Retina (tissue), 1 donor: ENCODE results near the gene TLE1.
"Not testable (repeated sequence)": the region's sequence is repeated elsewhere in the genome, so short reads cannot be mapped to it uniquely, and the experiment has no call there.

Experiments
- DNase-seq: peaks from one replicate; pipeline ENCODE4 v3.0.0-alpha.2; 2016

The TLE1 gene

GRCh38 chr9:81652058-81652687, 37.2 kb downstream of the TLE1 start:
- no peak for DNase-seq

GRCh38 chr9:81650586-81651515, 38.5 kb downstream of the TLE1 start:
- peak; percentile 83 for DNase-seq

GRCh38 chr9:81649475-81650240, 39.7 kb downstream of the TLE1 start:
- DNase-seq: peak; percentile 77

DNA sequence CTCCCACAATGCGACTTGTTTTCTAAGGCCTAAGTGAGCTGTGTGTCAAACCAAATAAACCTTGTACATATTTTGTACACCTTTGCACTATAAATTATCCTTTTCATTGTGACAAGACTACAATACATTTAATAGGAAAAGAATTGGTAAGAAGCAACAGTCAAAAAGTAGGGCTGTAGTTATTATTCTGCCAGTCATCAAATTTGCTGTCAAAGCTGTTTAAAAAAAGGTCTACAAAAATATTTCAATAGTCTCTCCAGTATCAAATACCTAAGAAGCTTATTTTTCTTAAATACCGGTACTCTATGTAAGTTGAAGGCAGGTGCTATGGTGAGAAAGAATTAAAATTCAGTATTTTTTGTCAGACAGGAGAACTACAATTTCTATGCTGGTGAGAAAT, 40.5 kb downstream of the TLE1 start:
- no peak for DNase-seq

GRCh38 chr9:81646337-81646736, 43.0 kb downstream of the TLE1 start:
- DNase-seq: no peak

DNA sequence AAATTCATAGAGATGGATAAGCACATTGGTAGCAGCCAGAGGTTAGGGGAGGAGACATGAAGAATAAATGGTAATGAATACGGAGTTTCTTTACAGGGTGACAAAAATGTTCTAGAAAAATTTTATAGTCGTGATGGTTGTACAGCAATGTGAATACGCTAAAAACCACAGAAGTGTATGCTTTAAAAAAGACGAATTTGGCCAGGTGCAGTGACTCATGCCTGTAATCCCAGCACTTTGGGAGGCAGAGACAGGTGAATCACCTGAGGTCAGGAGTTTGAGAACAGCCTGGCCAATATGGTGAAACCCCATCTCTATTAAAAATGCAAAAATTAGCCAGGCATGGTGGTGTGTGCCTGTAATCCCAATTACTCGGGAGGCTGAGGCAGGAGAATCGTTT, 44.8 kb downstream of the TLE1 start:
- DNase-seq: not testable (repeated sequence)

DNA sequence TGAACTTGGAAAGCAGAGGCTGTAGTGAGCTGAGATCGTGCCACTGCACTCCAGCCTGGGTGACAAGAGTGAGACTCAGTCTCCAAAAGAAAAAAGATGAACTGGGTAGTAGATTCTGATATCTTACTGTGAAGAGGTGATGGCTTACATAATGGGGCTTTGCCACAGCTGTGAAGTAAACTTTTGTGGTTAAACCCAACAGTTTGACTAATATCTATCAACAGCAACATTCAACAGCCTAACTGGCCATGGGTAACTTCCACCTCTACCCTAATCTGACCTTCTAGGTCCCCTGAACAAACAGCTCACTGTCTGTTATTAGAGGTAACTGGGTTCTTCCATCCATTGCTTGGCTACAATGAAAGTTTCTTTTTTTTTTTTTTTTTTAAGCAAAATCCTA, 52.1 kb downstream of the TLE1 start:
- no peak for DNase-seq

GRCh38 chr9:81636255-81636599, 53.1 kb downstream of the TLE1 start:
- peak; percentile 57 for DNase-seq

- no peak for DNase-seq
Measured at GRCh38 chr9:81635521-81636254, 53.7 kb downstream of the TLE1 start.

DNA sequence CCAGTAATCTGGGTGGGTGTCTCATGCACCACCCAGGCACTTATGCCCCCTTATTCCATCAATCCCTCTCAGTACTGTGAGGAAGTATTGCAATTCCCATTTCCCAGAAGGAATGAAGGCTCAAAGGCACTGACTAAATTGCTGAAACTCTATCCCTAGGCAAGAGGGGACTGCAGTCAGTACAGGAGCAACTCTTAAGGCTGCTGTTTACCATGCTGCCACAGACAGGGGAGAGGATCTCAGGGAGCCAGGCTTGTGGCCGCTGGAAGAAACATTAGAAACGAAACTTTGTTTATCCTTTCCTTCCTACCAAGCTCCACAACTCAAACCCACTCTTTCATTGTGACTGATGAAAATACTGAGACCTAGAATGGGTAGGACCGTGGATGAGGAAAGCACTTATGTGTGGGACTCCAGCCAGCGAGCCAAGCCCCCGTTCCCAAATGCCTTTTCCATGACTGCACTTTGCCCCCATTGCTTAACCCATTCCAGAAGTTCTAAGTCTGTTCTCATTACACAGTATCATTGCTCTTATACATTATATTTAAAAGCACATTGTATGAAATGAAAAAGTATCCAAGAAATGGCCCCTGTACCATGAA, 54.3 kb downstream of the TLE1 start:
- no peak for DNase-seq

GRCh38 chr9:81633952-81634854, 55.1 kb downstream of the TLE1 start:
- peak; percentile 65 for DNase-seq

DNA sequence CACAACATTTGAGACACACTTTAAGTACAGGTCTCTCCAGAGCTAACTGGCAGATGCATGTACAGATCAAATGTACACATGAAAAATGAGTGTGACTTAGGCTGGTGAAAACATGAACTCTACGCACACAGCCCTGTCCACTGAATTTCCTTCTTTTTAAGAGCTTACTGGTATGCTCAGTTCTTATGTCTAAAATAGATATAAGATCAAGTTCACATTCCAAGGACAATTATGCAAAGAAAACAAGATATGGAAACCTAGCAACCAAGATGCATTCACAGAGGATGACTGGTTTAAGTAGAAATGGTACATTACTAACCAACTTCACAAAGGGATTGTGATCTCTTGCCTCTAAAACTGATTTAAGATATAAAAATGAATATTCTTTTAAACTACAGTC, 56.7 kb downstream of the TLE1 start:
- no peak for DNase-seq

DNA sequence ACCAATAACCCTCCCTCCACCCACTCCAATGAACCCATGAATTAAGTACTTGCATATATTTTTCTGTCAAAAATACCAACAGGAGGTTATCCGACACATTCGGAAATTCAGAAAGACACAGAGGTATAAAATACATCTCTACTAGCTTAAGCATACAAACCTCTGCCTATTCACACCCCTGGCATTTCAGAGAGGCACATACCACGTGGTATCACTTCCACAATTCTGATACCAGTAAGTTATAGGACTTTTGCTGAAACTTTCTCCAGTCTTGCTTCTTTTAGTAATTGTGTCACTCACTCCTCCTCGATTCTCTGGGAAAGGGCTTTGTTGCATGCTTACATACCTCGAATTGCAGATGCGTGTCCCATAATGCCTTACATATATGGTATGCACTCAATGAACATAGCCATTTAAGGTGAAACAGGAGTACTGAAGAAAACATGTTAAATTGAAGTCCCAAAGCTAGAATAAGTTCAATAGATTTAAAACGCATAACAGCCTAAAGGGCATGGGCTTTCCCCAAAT, 58.1 kb downstream of the TLE1 start:
- no peak for DNase-seq

DNA sequence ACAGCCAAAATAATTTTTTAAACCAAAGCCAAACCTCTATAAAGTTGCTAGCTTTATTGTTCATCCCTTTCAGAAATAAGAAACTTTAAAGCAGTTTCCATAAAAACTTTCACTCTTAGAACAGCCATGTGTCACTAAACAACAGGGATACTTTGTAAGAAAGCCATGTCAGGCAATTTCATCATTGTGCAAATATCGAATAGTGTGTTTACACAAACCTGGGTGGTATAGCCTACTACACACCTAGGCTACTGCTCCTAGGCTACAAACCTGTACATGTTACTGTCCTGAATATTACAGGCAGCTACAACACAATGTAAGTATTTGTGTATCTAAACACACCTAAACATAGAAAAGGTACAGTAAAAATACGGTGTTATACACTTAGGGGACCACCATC, 59.9 kb downstream of the TLE1 start:
- DNase-seq: no peak

- DNase-seq: no peak
Measured at GRCh38 chr9:81628897-81629296, 60.5 kb downstream of the TLE1 start.

- DNase-seq: no peak
Measured at GRCh38 chr9:81627481-81627880, 61.9 kb downstream of the TLE1 start.

GRCh38 chr9:81626511-81626910, 62.8 kb downstream of the TLE1 start:
- DNase-seq: no peak

GRCh38 chr9:81625969-81626368, 63.4 kb downstream of the TLE1 start:
- no peak for DNase-seq

GRCh38 chr9:81623778-81624177, 65.6 kb downstream of the TLE1 start:
- no peak for DNase-seq

DNA sequence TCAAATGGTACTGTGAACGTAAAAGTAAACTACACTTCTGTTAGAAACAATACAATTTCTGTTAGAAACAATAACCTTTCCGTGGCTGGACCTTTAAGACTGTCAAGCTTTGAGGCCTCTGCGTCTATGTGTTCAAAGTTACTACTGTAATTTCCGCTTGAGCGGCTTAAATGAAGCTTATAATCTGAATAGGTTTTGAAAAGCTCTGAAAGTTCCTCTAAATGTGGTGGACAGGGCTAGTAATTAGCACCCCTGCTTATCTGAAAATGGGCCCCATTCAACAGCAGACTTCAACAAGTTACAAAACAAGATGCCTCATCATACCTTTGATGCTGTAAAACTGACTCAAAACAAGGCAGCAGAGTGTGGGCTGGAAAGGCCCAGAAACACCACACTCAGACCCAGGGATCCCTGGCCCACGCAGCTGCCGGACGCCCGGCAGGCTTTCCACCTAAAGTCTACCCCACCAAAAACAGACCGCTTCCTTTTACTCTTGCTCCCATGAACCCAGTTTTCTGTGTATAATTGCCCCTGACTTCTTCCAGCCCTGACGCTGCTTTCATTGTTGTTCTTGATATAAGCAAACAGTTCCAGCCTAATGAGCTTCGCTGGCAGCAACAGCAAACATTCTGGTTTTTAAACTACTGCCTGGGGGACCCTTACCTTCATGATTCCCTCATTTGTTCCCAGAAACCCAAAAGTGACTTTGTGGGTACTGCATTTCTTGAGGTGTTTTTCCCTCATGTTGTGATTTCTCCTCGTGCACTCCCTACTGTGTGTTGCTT, 66.7 kb downstream of the TLE1 start:
- peak; percentile 77 for DNase-seq
